DND-41 (cell line): ENCODE results near the gene TMTC2.

Source experiments
- CTCF ChIP-seq: IDR thresholded peaks from 2 replicates; pipeline ENCODE4 v1.5.1; 2012; ENCODE audit warnings: borderline replicate concordance, low read length, moderate library complexity, mild to moderate bottlenecking; ENCODE audit not compliant: poor library complexity, severe bottlenecking; ENCODE audit errors: extremely low read depth
- EZH2 ChIP-seq: IDR thresholded peaks from 3 replicates; pipeline ENCODE4 v1.6.1; 2012; ENCODE audit warnings: borderline replicate concordance, low read depth, mild to moderate bottlenecking, moderate library complexity, low read length, inconsistent platforms; ENCODE audit not compliant: severe bottlenecking

DNA sequence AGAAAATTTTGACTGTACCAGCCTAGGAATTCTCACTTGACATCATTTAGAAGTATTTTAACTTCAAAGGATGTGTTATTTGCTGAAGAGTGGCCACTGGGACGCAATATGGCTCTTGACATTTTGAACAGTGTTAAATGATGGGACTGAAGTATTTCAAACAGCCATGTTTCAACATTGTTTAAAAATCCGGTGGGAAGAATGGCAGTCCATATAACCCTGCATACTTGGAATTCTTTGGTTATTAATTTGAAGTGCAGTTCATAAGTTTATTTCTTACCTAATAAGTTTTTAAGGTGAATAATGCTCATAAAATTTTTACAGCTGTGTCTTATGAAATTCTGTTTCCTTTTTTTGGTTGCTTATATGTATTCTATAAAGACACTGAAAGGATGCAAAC lies 8.3 kb downstream of the TMTC2 start:
- TF ChIP-seq CTCF (no peak), EZH2 (no peak)
